NCI-H2227 treated with DMSO at 0.1 percent for 48 hours (cell line): ENCODE measurements around the gene CPPED1.
"Not testable (repeated sequence)": the region's sequence is repeated elsewhere in the genome, so short reads cannot be mapped to it uniquely, and the experiment has no call there.

Experiments used
- DNase-seq: peaks from one replicate; lab custom pipeline; 2025; lab: John Stamatoyannopoulos, UW

Gene CPPED1

DNA sequence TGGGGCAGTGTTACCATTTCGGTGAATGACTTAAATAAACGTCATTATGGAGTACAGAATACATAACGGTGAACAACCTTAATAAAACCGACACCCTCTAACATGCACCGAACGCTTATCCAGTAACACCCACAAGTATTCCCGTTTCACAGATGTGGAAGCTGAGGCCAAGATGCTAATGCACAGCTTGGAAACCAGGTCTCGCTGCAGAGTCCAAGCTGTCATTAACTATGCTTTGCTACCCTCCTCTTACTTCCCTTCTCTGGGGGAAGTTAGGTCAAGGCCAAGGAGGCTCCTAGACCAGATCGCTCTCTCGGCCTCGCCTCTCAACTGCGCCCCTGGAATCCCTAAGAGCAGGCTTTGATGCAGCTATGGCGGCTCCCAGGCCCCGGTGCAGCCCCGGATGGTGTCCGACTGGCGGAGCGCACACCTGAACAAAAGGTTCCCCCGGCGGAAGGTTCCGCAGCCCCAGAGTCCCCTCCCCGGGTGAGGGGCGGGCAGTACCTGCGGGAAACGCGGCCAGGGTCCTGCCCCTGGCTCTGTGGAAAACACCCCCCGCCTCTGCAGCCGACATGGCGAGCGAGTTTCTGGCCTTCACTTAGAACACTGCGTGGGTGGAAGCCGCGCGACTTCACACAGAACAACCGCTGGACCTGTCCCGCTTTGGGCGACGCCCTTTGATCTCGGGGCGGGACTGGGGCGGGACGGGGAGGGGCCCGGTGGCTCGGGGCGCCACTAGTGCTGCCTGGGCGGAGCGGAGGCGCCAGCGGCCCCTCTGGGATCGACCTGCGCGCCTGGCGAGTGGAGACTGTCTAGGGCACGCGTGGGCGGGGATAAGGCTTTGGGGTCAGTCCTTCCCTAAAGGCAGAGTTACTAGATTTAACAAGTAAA lies at the start of gene CPPED1:
Gene CPPED1, minus strand, starts transcription at position 685 of the 891 bp plus-strand sequence. Its CDS starts 111 bp downstream, at position 574.
- DNase-seq: peak; percentile 81

DNA sequence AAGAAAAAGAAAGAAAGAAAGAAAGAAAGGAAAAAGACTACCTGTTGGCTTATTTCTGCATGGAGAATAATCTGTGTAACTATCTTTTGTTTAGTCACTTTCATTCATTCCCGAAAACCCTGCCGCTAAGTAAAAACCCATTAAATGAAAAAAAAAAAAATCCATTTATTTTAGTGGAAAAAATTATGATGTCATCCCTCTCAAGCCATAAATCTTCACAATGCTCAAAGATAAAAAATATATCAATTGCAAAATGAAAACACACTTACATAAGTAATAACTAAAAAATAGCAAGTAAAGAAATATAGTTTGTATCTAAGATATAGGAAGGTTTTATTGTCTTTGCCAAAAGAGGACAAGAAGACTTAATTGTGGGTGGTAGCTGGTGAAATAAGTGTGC lies 46.5 kb upstream of the CPPED1 start:
- DNase-seq: no peak

DNA sequence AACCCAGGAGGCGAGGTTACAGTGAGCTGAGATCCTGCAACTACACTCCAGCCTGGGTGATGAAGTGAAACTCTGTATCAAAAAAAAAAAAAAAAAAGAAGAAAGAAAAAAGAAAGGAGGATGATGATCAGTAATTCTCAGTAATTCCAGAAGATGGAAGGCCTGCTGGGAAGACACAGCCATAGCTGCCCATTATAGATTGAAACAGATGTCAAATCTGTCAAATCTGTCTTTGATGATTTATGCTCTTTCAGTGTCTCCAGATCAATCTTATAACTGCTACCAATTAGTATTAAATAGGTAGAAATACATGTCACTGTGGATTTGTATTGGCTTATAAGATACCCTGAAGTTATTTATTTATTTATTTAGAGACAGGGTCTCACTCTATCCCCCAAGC lies 42.9 kb upstream of the CPPED1 start:
- no peak for DNase-seq

DNA sequence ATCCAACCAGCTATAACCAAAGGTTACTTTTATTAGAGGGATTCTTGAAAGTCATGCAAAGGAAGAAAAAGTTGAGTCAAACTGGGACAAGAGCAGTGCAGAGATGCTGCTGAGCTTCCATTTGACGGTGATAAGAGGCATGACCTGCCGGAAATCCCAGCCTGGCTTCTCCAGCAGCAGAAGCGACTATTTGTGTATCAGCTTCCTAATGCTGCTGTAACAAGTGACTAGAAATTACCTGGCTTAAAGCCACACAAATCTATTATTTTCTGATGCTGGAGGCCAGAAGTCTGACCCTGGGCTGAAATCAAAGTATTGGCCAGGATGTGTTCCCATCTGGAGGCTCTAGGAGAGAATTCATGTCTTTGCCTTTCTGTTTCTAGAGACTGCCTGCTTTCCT lies 41.6 kb upstream of the CPPED1 start:
- no peak for DNase-seq

DNA sequence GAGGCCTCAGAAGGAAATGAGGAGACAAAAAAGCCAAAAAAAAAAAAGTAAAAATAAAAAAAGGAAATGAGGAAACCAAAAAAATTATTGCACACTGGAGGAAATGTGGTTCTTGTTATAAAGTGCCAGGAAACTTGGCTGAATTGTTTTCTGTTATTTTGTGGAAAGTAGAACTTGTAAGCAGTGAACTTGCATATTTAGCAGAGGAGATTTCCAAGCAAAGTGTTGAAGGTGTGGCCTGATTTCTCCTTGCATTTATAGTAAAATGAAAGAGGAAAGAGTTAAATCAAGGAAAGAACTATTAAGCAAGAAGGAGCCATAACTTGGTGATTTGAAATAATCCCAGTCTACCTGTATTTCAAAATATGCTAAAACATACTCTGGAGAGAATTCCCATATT lies 34.1 kb upstream of the CPPED1 start:
- no peak for DNase-seq

GRCh38 chr16:12837291-12837690 lies 33.6 kb upstream of the CPPED1 start:
- DNase-seq: no peak

- DNase-seq: no peak
These were observed 30.2 kb upstream of the CPPED1 start for GRCh38 chr16:12833926-12834325.

- no peak for DNase-seq
These were observed 25.6 kb upstream of the CPPED1 start for GRCh38 chr16:12829096-12829888.

DNA sequence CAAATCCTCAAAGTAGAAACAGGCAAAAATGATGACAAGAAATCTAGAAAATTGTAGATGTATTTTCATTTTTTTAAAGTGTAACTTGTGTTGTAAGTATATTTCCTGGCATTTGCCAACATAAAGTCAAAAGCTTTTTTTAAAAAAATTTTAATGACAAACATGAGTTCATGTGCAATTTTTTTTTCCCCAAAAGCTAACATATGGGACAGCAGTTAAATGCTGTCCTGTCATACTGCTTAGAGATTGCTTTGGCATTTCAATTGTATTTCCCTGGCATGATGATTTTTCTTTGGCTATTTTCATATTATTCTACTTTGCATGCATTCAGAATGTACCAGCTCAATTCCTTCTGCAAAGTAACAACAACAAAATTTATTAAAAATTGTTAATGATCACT lies 24.5 kb upstream of the CPPED1 start:
- DNase-seq: no peak

DNA sequence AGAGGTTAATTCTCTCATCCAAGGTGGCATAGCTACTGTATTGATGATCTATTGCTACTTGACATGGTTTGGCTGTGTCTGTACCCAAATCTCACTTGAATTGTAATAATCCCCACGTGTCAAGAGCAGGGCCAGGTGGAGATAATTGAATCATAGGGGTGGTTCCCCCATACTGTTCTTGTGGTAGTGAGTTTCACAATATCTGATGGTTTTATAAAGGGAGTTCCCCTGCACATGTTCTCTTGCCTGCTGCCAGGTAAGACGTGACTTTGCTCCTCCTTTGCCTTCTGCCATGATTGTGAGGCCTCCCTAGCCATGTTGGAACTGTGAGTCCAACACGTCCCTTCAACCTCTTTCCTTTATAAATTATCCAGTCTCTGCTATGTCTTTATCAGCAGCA lies 22.9 kb upstream of the CPPED1 start:
- DNase-seq: no peak

GRCh38 chr16:12819126-12820117 lies 15.7 kb upstream of the CPPED1 start:
- DNase-seq: no peak

- DNase-seq: no peak
These were observed 14.6 kb upstream of the CPPED1 start for GRCh38 chr16:12818326-12818725.

DNA sequence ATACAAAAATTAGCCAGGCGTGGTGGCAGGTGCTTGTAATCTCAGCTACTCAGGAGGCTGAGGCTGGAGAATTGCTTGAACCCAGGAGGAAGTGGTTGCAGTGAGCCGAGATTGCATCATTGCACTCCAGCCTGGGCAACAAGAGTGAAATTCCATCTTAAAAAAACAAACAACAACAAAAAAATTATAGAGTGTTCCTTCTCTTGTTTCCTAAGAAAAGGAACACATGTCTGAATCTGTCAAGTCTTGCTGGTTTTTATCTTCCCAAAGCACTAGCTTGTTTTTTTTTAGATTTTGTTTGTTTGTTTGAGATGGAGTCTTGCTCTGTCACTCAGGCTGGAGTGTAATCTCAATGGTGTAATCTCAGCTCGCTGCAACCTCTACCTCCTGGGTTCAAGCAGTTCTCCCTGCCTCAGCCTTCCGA lies 13.1 kb upstream of the CPPED1 start:
- not testable (repeated sequence) for DNase-seq

- DNase-seq: no peak
These were observed 11.7 kb upstream of the CPPED1 start for GRCh38 chr16:12815361-12815760.

GRCh38 chr16:12813734-12814133 lies 10.0 kb upstream of the CPPED1 start:
- DNase-seq: not testable (repeated sequence)

GRCh38 chr16:12813321-12813720 lies 9.6 kb upstream of the CPPED1 start:
- not testable (repeated sequence) for DNase-seq

GRCh38 chr16:12811441-12812383 lies 8.0 kb upstream of the CPPED1 start:
- DNase-seq: no peak

DNA sequence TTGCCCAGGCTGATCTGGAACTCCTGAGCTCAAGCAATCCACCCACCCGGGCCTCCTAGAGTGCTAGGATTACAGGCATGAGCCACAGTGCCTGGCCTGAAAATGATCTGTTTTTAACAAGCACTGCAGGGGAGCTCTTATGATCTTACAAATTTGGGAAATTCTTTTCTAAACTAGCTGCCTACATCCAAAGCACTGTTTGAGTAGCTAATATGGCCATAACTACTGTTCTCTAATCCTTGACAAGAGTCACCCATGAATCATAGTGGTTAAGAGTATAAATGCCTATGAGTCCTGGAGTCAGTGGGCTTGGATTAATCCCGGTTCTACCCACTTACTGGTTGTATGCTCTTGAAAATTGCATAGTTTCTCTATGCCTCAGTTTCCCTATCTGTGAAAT lies 1.4 kb upstream of the CPPED1 start:
- no peak for DNase-seq

DNA sequence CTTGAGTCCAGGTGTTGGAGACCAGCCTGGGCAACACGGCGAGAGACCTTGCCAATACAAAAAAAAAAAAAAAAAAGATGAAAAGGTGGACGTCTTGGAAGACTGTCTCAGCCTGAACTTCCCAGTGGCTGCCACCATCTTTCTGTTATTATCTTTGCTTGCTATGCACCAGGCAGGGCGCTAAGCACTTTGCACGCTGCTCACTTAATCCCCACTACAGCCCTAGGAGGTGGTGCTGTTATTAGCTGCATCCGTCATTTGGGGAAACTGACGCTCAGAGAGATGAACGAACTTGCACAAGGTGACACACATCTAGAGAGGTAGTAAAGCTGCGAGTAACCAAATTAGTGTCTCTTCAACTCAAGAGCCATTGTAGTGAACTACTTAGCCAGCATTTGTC lies 708 bp upstream of the CPPED1 start:
- no peak for DNase-seq

GRCh38 chr16:12802661-12803060 lies 1.0 kb downstream of the CPPED1 start:
- DNase-seq: no peak

GRCh38 chr16:12802048-12802447 lies 1.6 kb downstream of the CPPED1 start:
- DNase-seq: no peak
